IgD-negative memory B cell (primary cell): ENCODE measurements around the gene TCL1B. TPM values are rescaled to one million over a fixed set of nuclear protein-coding genes. Genes with fewer than 3 reads are reported as not detected.
A peak's percentile ranks its signal among the peaks of the same experiment; 100 is the strongest.
"Not testable (repeated sequence)": the region's sequence is repeated elsewhere in the genome, so short reads cannot be mapped to it uniquely, and the experiment has no call there.

Source experiments
- H3K27ac Mint-ChIP-seq, 3 donors: one replicate each; pipeline ENCODE4 v1.8.0; 2020 to 2022; ENCODE audit warnings: mild to moderate bottlenecking in 3 of 3, mixed read lengths in 3 of 3, moderate library complexity in 1 of 3
- H3K27me3 Mint-ChIP-seq: one replicate; pipeline ENCODE4 v1.8.0; 2021; ENCODE audit warnings: mixed read lengths
- H3K36me3 Mint-ChIP-seq: one replicate; pipeline ENCODE4 v1.8.0; 2020; ENCODE audit warnings: mild to moderate bottlenecking, mixed read lengths
- H3K4me1 Mint-ChIP-seq, 3 donors: one replicate each; pipeline ENCODE4 v1.8.0; 2020 to 2022; ENCODE audit warnings: mixed read lengths in 3 of 3, mild to moderate bottlenecking in 1 of 3
- H3K4me3 Mint-ChIP-seq, 4 donors: one replicate each; pipeline ENCODE4 v1.8.0; 2020 to 2022; ENCODE audit warnings: mild to moderate bottlenecking in 4 of 4, mixed read lengths in 4 of 4, moderate library complexity in 3 of 4
- H3K9me3 Mint-ChIP-seq, 3 donors: one replicate each; pipeline ENCODE4 v1.8.0; 2020 to 2021; ENCODE audit warnings: mixed read lengths in 3 of 3, mild to moderate bottlenecking in 1 of 3
- polyA plus RNA-seq: library from polyadenylated mRNA; unstranded; fragments of 300-500 nt; fragmentation: Illumina TruSeq; gene quantifications from one replicate; pipeline ENCODE4 v1.2.3, GENCODE V29; 2021

TCL1B gene
- polyA plus RNA-seq, 1 donor from 2014 or later = not detected

GRCh38 chr14:95701846-95702221 is 15.6 kb downstream of the TCL1B start:
- Mint-ChIP-seq H3K4me3 (no peak overlapping the region), H3K36me3 (peaks cover 1% of the 10 kb centered on the region), H3K27me3 (peaks cover 60% of the 10 kb centered on the region), H3K9me3 (no peaks in the 10 kb centered on the region), H3K27ac (no peak overlapping the region), H3K4me1 (peaks cover 13 to 15% (median 13%) of the 10 kb centered on the region in 3 donors)

- peaks cover 1% of the 10 kb centered on the region for H3K36me3 Mint-ChIP-seq
- no peak overlapping the region for H3K4me3 Mint-ChIP-seq
- H3K9me3 Mint-ChIP-seq = no peaks in the 10 kb centered on the region
- H3K27me3 Mint-ChIP-seq = peaks cover 53% of the 10 kb centered on the region
- H3K4me1 Mint-ChIP-seq = peaks cover 2 to 5% (median 3%) of the 10 kb centered on the region in 3 donors
- no peak overlapping the region for H3K27ac Mint-ChIP-seq
These were observed 17.1 kb downstream of the TCL1B start for GRCh38 chr14:95703341-95703740.

GRCh38 chr14:95703805-95704204 is 17.6 kb downstream of the TCL1B start:
- Mint-ChIP-seq H3K9me3 (no peaks in the 10 kb centered on the region), H3K4me3 (no peak overlapping the region), H3K27me3 (peaks cover 54% of the 10 kb centered on the region), H3K4me1 (peaks cover 0 to 3% (median 2%) of the 10 kb centered on the region in 3 donors), H3K36me3 (peaks cover 1% of the 10 kb centered on the region), H3K27ac (no peak overlapping the region)

GRCh38 chr14:95705518-95705917 is 19.3 kb downstream of the TCL1B start:
- H3K36me3 Mint-ChIP-seq = peaks cover 4% of the 10 kb centered on the region
- H3K27me3 Mint-ChIP-seq = peaks cover 54% of the 10 kb centered on the region
- no peak overlapping the region for H3K27ac Mint-ChIP-seq
- no peak overlapping the region for H3K4me3 Mint-ChIP-seq
- H3K9me3 Mint-ChIP-seq = peaks cover 0 to 4% (median 0%) of the 10 kb centered on the region in 3 donors
- H3K4me1 Mint-ChIP-seq = no peaks in the 10 kb centered on the region

- peaks cover 0 to 7% (median 5%) of the 10 kb centered on the region in 3 donors for H3K4me1 Mint-ChIP-seq
- peaks cover 2% of the 10 kb centered on the region for H3K36me3 Mint-ChIP-seq
- H3K9me3 Mint-ChIP-seq = peaks cover 0 to 5% (median 0%) of the 10 kb centered on the region in 3 donors
- H3K4me3 Mint-ChIP-seq = no peak overlapping the region
- H3K27me3 Mint-ChIP-seq = peaks cover 59% of the 10 kb centered on the region
- no peak overlapping the region for H3K27ac Mint-ChIP-seq
These were observed 21.1 kb downstream of the TCL1B start for GRCh38 chr14:95707327-95707726.

GRCh38 chr14:95710106-95710505 is 23.9 kb downstream of the TCL1B start:
- Mint-ChIP-seq H3K4me1 (peaks cover 6 to 14% (median 8%) of the 10 kb centered on the region in 3 donors), H3K36me3 (peaks cover 2% of the 10 kb centered on the region), H3K27ac (no peak overlapping the region), H3K4me3 (no peak overlapping the region), H3K9me3 (peaks cover 0 to 5% (median 0%) of the 10 kb centered on the region in 3 donors), H3K27me3 (peaks cover 61% of the 10 kb centered on the region)

GRCh38 chr14:95711476-95712176 is 25.4 kb downstream of the TCL1B start:
- Mint-ChIP-seq H3K4me3 (peak overlapping the region in 2 of 4 donors; percentile 68), H3K36me3 (peaks cover 2% of the 10 kb centered on the region), H3K9me3 (peaks cover 0 to 5% (median 0%) of the 10 kb centered on the region in 3 donors), H3K27me3 (peaks cover 56% of the 10 kb centered on the region), H3K4me1 (peaks cover 6 to 14% (median 8%) of the 10 kb centered on the region in 3 donors), H3K27ac (peak overlapping the region in 1 of 3 donors; percentile 63)

GRCh38 chr14:95712398-95712797 is 26.2 kb downstream of the TCL1B start:
- peak overlapping the region in 2 of 4 donors; percentile 49 to 56 for H3K4me3 Mint-ChIP-seq
- peaks cover 59% of the 10 kb centered on the region for H3K27me3 Mint-ChIP-seq
- peaks cover 6 to 14% (median 8%) of the 10 kb centered on the region in 3 donors for H3K4me1 Mint-ChIP-seq
- H3K27ac Mint-ChIP-seq = peak overlapping the region in 1 of 3 donors; percentile 63
- peaks cover 6% of the 10 kb centered on the region for H3K36me3 Mint-ChIP-seq
- H3K9me3 Mint-ChIP-seq = peaks cover 0 to 5% (median 2%) of the 10 kb centered on the region in 3 donors

- Mint-ChIP-seq H3K9me3 (peaks cover 0 to 5% (median 2%) of the 10 kb centered on the region in 3 donors), H3K36me3 (peaks cover 6% of the 10 kb centered on the region), H3K4me3 (peak within 1 kb of the TSS in 2 of 4 donors; percentile 28 to 53), H3K27ac (peak within 1 kb of the TSS in 2 of 3 donors; percentile 14 to 33), H3K27me3 (peaks cover 52% of the 10 kb centered on the region), H3K4me1 (peaks cover 6 to 14% (median 8%) of the 10 kb centered on the region in 3 donors)
These were observed 27.6 kb downstream of the TCL1B start, which contains the start of gene TCL1A for GRCh38 chr14:95713596-95714371. Gene TCL1A, minus strand, starts transcription at chr14:95714125. Its CDS starts 59 bp downstream, at chr14:95714066.

- Mint-ChIP-seq H3K4me3 (no peak overlapping the region), H3K36me3 (peaks cover 2% of the 10 kb centered on the region), H3K27me3 (peaks cover 18% of the 10 kb centered on the region), H3K27ac (no peak overlapping the region), H3K9me3 (peaks cover 2 to 13% (median 2%) of the 10 kb centered on the region in 3 donors), H3K4me1 (no peaks in the 10 kb centered on the region)
These were observed 36.4 kb downstream of the TCL1B start for GRCh38 chr14:95722525-95723190.

- Mint-ChIP-seq H3K27me3 (peaks cover 30% of the 10 kb centered on the region), H3K9me3 (peaks cover 0 to 13% (median 2%) of the 10 kb centered on the region in 3 donors), H3K4me1 (peaks cover 0 to 4% (median 0%) of the 10 kb centered on the region in 3 donors), H3K27ac (peak overlapping the region in 1 of 3 donors; percentile 12), H3K4me3 (no peak overlapping the region), H3K36me3 (peaks cover 6% of the 10 kb centered on the region)
These were observed 39.6 kb downstream of the TCL1B start for GRCh38 chr14:95725685-95726336.

- Mint-ChIP-seq H3K27me3 (peaks cover 29% of the 10 kb centered on the region), H3K27ac (no peak overlapping the region), H3K4me1 (peaks cover 0 to 4% (median 0%) of the 10 kb centered on the region in 3 donors), H3K9me3 (peaks cover 0 to 9% (median 0%) of the 10 kb centered on the region in 3 donors), H3K4me3 (no peak overlapping the region), H3K36me3 (peaks cover 6% of the 10 kb centered on the region)
These were observed 41.0 kb downstream of the TCL1B start for GRCh38 chr14:95727056-95727700.

GRCh38 chr14:95729402-95730028 is 43.3 kb downstream of the TCL1B start:
- H3K36me3 Mint-ChIP-seq, H3K27ac Mint-ChIP-seq, H3K4me3 Mint-ChIP-seq, H3K9me3 Mint-ChIP-seq, H3K4me1 Mint-ChIP-seq: not testable (repeated sequence)
- peaks cover 30% of the 10 kb centered on the region for H3K27me3 Mint-ChIP-seq
